Activated CD8-positive, alpha-beta T cell treated with anti-CD3 and anti-CD28 coated beads for 36 hours (primary cell): ENCODE measurements around the gene SLC6A1. TPM values are rescaled to one million over a fixed set of nuclear protein-coding genes. Genes with fewer than 3 reads are reported as not detected.
"Not testable (repeated sequence)": the region's sequence is repeated elsewhere in the genome, so short reads cannot be mapped to it uniquely, and the experiment has no call there.

ENCODE experiments used
- ATAC-seq: fragments of 200-7000 bp; cut with Tn5 transposase; one replicate; pipeline ENCODE4 v1.10.0; 2021; ENCODE audit warnings: mild to moderate bottlenecking, moderate library complexity
- CTCF ChIA-PET: fragments of 350-600 bp; sonication (Branson Sonifier 250); formaldehyde crosslinking; loops from one replicate; lab custom pipeline; 2021; ENCODE audit warnings: antibody characterized with exemption; lab: Charles Lee
- POLR2A ChIA-PET: fragments of 350-600 bp; sonication (Branson Sonifier 250); formaldehyde crosslinking; loops from one replicate; lab custom pipeline; 2021; ENCODE audit warnings: antibody characterized with exemption; lab: Charles Lee
- DNase-seq: peaks from one replicate; pipeline ENCODE4 v3.0.0-alpha.2; 2020
- H3K27ac Mint-ChIP-seq: one replicate; pipeline ENCODE4 v1.8.0; 2021; ENCODE audit warnings: mild to moderate bottlenecking, mixed read lengths
- H3K27me3 Mint-ChIP-seq: one replicate; pipeline ENCODE4 v1.8.0; 2021; ENCODE audit warnings: mixed read lengths
- H3K36me3 Mint-ChIP-seq: one replicate; pipeline ENCODE4 v1.8.0; 2021; ENCODE audit warnings: low read depth, mixed read lengths
- H3K4me1 Mint-ChIP-seq: one replicate; pipeline ENCODE4 v1.8.0; 2021; ENCODE audit warnings: low read depth, mixed read lengths
- H3K4me3 Mint-ChIP-seq: one replicate; pipeline ENCODE4 v1.8.0; 2021; ENCODE audit warnings: mild to moderate bottlenecking, moderate library complexity, mixed read lengths
- H3K9me3 Mint-ChIP-seq: one replicate; pipeline ENCODE4 v1.8.0; 2021; ENCODE audit warnings: mixed read lengths
- intact Hi-C: fragments of 100-400 bp; cut with micrococcal nuclease; formaldehyde crosslinking; loops from one replicate; pipeline ENCODE4 v1.10.0; 2022
- total RNA-seq, 2 experiments: library from RNA; stranded (reverse); gene quantifications; one replicate each; pipeline ENCODE4 v1.2.3, GENCODE V29; 2021
- TF ChIP-seq, protein P1 (sequence below): fragments of 200-600 bp; IDR thresholded peaks from one replicate; pipeline ENCODE4 v1.8.0; 2022; ENCODE audit warnings: antibody characterized with exemption, mild to moderate bottlenecking

SLC6A1 gene
- total RNA-seq, 2 experiments from 2014 or later = not detected

DNA sequence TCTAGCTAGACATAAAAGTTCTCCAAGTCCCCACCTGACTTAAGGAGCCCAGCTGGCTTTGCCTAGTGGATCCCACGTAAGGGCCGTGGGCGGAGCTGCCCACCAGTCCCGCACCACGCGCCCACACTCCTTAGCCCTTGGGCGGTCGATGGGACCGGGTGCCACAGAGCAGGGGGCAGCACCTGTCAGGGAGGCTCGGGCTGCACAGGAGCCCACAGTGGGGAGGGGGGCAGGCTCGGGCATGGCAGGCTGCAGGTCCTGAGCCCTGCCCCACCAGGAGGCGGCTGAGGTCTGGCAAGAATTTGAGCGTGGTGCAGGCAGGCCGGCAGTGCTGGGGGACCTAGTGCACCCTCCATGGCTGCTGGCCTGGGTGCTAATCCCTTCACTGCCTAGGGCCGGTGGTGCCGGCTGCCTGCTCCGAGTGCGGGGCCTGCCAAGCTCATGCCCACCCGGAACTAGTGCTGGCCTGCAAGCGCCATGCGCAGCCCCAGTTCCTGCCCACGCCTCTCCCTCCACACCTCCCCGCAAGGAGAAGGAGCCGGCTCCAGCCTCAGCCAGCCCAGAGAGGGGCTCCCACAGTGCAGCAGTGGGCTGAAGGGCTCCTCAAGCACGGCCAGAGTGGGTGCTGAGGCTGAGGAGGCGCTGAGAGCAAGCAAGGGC is 78.7 kb downstream of the SLC6A1 start:
- DNase-seq = no peak
- H3K4me1 Mint-ChIP-seq = no peaks in the 10 kb centered on the region
- no peaks in the 10 kb centered on the region for H3K36me3 Mint-ChIP-seq
- no peak overlapping the region for H3K27ac Mint-ChIP-seq
- intact Hi-C loops = no loop called here
- H3K4me3 Mint-ChIP-seq = no peak overlapping the region
- no peaks in the 10 kb centered on the region for H3K9me3 Mint-ChIP-seq
- TF ChIP-seq, protein P1, sequence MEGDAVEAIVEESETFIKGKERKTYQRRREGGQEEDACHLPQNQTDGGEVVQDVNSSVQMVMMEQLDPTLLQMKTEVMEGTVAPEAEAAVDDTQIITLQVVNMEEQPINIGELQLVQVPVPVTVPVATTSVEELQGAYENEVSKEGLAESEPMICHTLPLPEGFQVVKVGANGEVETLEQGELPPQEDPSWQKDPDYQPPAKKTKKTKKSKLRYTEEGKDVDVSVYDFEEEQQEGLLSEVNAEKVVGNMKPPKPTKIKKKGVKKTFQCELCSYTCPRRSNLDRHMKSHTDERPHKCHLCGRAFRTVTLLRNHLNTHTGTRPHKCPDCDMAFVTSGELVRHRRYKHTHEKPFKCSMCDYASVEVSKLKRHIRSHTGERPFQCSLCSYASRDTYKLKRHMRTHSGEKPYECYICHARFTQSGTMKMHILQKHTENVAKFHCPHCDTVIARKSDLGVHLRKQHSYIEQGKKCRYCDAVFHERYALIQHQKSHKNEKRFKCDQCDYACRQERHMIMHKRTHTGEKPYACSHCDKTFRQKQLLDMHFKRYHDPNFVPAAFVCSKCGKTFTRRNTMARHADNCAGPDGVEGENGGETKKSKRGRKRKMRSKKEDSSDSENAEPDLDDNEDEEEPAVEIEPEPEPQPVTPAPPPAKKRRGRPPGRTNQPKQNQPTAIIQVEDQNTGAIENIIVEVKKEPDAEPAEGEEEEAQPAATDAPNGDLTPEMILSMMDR = no peak
- ATAC-seq = no peak
- ChIA-PET CTCF (interaction anchor here (4.2 kb wide), 1 partner anchor 11 kb away, joined by 21 read pairs; no protein-coding TSS in a partner anchor), POLR2A (no interaction called here)
- peaks cover 24% of the 10 kb centered on the region for H3K27me3 Mint-ChIP-seq

DNA sequence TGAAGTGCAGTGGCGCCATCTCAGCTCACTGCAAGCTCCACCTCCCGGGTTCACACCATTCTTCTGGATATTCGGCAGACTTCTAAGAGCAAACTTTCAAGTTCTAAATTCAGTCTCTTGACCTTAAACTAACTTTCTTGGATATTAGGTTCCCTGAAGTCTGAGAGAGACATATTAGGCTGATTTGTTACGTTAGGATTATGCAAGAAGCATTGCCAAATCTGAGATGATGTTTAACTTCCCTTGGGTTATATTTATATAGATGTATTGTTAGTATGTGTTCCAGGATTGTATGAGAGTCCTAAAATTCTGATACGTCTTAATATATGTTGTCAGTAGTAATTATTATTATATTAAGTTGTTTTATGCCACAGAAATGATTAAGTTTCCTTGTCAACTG is 80.1 kb downstream of the SLC6A1 start:
- intact Hi-C loops = no loop called here
- TF ChIP-seq, protein P1 = no peak
- no peaks in the 10 kb centered on the region for H3K9me3 Mint-ChIP-seq
- H3K4me3 Mint-ChIP-seq = no peak overlapping the region
- POLR2A ChIA-PET = no interaction called here
- ATAC-seq = no peak
- H3K27ac Mint-ChIP-seq = no peak overlapping the region
- no peaks in the 10 kb centered on the region for H3K4me1 Mint-ChIP-seq
- H3K36me3 Mint-ChIP-seq = no peaks in the 10 kb centered on the region
- no peak for DNase-seq
- CTCF ChIA-PET = interaction anchor here (0.8 to 4.2 kb wide), 2 partner anchors 12 to 24 kb away, joined by 3 to 21 read pairs; no protein-coding TSS in a partner anchor
- peaks cover 30% of the 10 kb centered on the region for H3K27me3 Mint-ChIP-seq

DNA sequence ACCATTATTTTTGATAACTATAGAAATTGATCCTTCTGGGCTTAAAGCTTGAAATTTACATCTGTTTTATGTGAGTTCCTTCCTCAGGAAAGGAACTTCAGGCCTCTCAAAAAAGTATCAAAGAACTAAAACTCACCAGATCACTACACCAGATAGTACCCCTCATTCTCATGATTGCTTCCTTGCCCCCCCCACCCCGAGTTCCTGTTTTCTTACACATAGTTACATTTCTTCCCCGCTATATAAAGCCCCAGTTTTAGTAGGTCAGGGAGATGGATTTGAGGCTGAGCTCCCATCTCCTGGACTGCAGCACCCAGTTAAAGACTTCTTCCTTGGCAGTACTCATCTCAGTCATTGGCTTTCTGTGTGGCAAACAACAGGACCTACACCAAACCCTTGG is 81.5 kb downstream of the SLC6A1 start:
- no peaks in the 10 kb centered on the region for H3K36me3 Mint-ChIP-seq
- no peak overlapping the region for H3K27ac Mint-ChIP-seq
- H3K9me3 Mint-ChIP-seq = no peaks in the 10 kb centered on the region
- ATAC-seq = no peak
- DNase-seq = no peak
- ChIA-PET CTCF (interaction anchor here (2.8 kb wide), 1 partner anchor 14 kb away, joined by 12 read pairs; no protein-coding TSS in a partner anchor), POLR2A (no interaction called here)
- intact Hi-C loops = no loop called here
- H3K4me1 Mint-ChIP-seq = no peaks in the 10 kb centered on the region
- H3K4me3 Mint-ChIP-seq = no peak overlapping the region
- TF ChIP-seq, protein P1 = no peak
- peaks cover 30% of the 10 kb centered on the region for H3K27me3 Mint-ChIP-seq

DNA sequence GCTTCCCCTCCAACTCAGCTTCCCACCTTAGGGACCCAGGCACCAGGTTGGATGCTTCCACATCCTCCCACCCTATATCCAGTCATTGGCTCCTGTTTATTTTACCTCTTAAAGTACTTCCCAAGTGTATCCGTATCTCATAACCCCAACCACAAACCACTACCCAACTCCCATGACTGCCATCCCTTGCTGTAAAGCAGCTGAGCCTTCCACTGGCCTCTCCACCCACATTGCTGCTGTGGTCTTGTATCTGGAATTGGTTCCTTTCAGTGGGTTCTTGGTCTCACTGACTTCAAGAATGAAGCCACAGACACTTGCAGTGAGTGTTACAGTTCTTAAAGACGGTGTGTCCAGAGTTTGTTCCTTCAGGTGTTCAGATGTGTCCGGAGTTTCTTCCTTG is 81.9 kb downstream of the SLC6A1 start:
- TF ChIP-seq, protein P1 = no peak
- DNase-seq (no peak), ATAC-seq (no peak)
- intact Hi-C loops = no loop called here
- peaks cover 30% of the 10 kb centered on the region for H3K27me3 Mint-ChIP-seq
- POLR2A ChIA-PET = no interaction called here
- no peaks in the 10 kb centered on the region for H3K36me3 Mint-ChIP-seq
- CTCF ChIA-PET = interaction anchor here (2.8 kb wide), 1 partner anchor 14 kb away, joined by 12 read pairs; no protein-coding TSS in a partner anchor
- no peak overlapping the region for H3K4me3 Mint-ChIP-seq
- no peaks in the 10 kb centered on the region for H3K4me1 Mint-ChIP-seq
- H3K27ac Mint-ChIP-seq = no peak overlapping the region
- no peaks in the 10 kb centered on the region for H3K9me3 Mint-ChIP-seq

DNA sequence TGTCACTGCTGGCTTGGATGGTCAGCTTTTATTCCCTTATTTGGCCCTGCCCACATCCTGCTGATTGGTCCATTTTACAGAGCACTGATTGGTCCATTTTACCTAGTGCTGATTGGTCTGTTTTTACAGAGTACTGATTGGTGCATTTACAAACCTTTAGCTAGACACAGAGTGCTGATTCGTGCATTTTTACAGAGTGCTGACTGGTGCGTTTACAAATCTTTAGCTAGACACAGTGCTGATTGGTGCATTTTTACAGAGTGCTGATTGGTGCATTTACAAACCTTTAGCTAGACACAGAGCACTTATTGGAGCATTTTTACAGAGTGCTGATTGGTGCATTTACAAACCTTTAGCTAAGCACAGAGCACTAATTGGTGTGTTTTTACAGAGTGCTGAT is 82.6 kb downstream of the SLC6A1 start:
- CTCF ChIA-PET = interaction anchor here (2.8 kb wide), 1 partner anchor 15 kb away, joined by 12 read pairs; no protein-coding TSS in a partner anchor
- H3K4me3 Mint-ChIP-seq, DNase-seq, intact Hi-C loops, POLR2A ChIA-PET, H3K36me3 Mint-ChIP-seq, H3K9me3 Mint-ChIP-seq, H3K27ac Mint-ChIP-seq, ATAC-seq, H3K4me1 Mint-ChIP-seq: not testable (repeated sequence)
- peaks cover 30% of the 10 kb centered on the region for H3K27me3 Mint-ChIP-seq
